Effector memory CD8-positive, alpha-beta T cell (primary cell): Measurements from ENCODE around the gene CLDN7.
"Not testable (repeated sequence)": the region's sequence is repeated elsewhere in the genome, so short reads cannot be mapped to it uniquely, and the experiment has no call there.

Source experiments
- ATAC-seq: fragments of 150-1000 bp; cut with Tn5 transposase; replicated peaks from 2 replicates; pipeline ENCODE4 v1.10.0; 2021; ENCODE audit warnings: mild to moderate bottlenecking, moderate library complexity
- DNase-seq, 3 experiments: peaks; one replicate each; pipeline ENCODE4 v3.0.0; 2021
- H3K27ac Mint-ChIP-seq, 2 donors: one replicate each; pipeline ENCODE4 v1.8.0; 2022; ENCODE audit warnings: mild to moderate bottlenecking in 2 of 2, mixed read lengths in 2 of 2, moderate library complexity in 2 of 2
- H3K27me3 Mint-ChIP-seq, 2 donors: one replicate each; pipeline ENCODE4 v1.8.0; 2022; ENCODE audit warnings: mixed read lengths in 2 of 2
- H3K36me3 Mint-ChIP-seq: one replicate; pipeline ENCODE4 v1.8.0; 2022; ENCODE audit warnings: mild to moderate bottlenecking, moderate library complexity, mixed read lengths; ENCODE audit not compliant: insufficient read depth
- H3K4me1 Mint-ChIP-seq, 2 donors: one replicate each; pipeline ENCODE4 v1.8.0; 2022; ENCODE audit warnings: low read depth in 2 of 2, mixed read lengths in 2 of 2
- H3K4me3 Mint-ChIP-seq, 2 donors: one replicate each; pipeline ENCODE4 v1.8.0; 2022; ENCODE audit warnings: mild to moderate bottlenecking in 2 of 2, mixed read lengths in 2 of 2, moderate library complexity in 2 of 2
- H3K9me3 Mint-ChIP-seq, 2 donors: one replicate each; pipeline ENCODE4 v1.8.0; 2022; ENCODE audit warnings: mixed read lengths in 2 of 2

Gene CLDN7

GRCh38 chr17:7256766-7257456, 5.4 kb downstream of the CLDN7 start:
- Mint-ChIP-seq H3K27ac (no peak overlapping the region), H3K4me1 (peaks cover 17 to 19% of the 10 kb centered on the region in 2 donors), H3K27me3 (peaks cover 0 to 3% of the 10 kb centered on the region in 2 donors), H3K36me3 (peaks cover 52% of the 10 kb centered on the region), H3K4me3 (no peak overlapping the region), H3K9me3 (no peaks in the 10 kb centered on the region)
- DNase-seq (no peak), ATAC-seq (no peak)

GRCh38 chr17:7254511-7254910, 7.8 kb downstream of the CLDN7 start:
- H3K27ac Mint-ChIP-seq, result no peak overlapping the region
- no peak for ATAC-seq
- DNase-seq, result no peak
- peaks cover 55% of the 10 kb centered on the region for H3K36me3 Mint-ChIP-seq
- no peaks in the 10 kb centered on the region for H3K9me3 Mint-ChIP-seq
- no peaks in the 10 kb centered on the region for H3K27me3 Mint-ChIP-seq
- H3K4me1 Mint-ChIP-seq, result peaks cover 24 to 28% of the 10 kb centered on the region in 2 donors
- no peak overlapping the region for H3K4me3 Mint-ChIP-seq

DNA sequence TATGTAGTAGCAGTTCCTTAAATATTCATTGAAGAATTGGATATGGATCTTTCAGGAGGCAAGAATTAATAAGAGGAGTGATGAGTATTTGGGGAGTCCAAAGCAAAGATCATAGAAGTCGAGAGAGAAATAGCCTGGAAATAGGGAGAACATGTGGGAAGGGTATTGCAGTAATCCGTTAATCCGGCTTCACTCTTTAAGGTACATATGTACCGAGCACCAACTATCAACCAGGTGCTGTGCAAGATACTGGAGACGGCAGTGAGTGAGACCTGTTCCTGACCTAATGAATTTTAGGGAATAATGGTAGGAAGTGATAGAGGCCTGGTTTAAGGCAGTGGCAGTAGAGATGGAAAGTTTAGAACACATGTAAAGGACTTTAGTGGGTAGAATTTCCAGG, 9.2 kb downstream of the CLDN7 start:
- Mint-ChIP-seq H3K27ac (peak overlapping the region; percentile 99 to 100), H3K9me3 (no peaks in the 10 kb centered on the region), H3K4me3 (peak overlapping the region; percentile 94 to 95), H3K27me3 (no peaks in the 10 kb centered on the region), H3K36me3 (peaks cover 59% of the 10 kb centered on the region), H3K4me1 (peaks cover 30 to 37% of the 10 kb centered on the region in 2 donors)
- ATAC-seq (no peak), DNase-seq (no peak)

- peak within 1 kb of the TSS; percentile 99 to 100 for H3K27ac Mint-ChIP-seq
- H3K36me3 Mint-ChIP-seq, result peaks cover 56% of the 10 kb centered on the region
- peaks cover 30 to 37% of the 10 kb centered on the region in 2 donors for H3K4me1 Mint-ChIP-seq
These were observed 9.9 kb downstream of the CLDN7 start, which contains the start of gene ELP5 for GRCh38 chr17:7252176-7253043. TSS of gene ELP5 (plus strand) at chr17:7252215. CDS start at chr17:7252551, 336 bp downstream.

GRCh38 chr17:7251661-7252175, 10.6 kb downstream of the CLDN7 start, which contains the start of gene CTDNEP1:
TSS of gene CTDNEP1 (minus strand) at chr17:7251734. CDS start at chr17:7251296, 438 bp downstream.
- ATAC-seq (peak; percentile 90), DNase-seq (peak; percentile 98 to 99 (median 99))
- Mint-ChIP-seq H3K27me3 (no peaks in the 10 kb centered on the region), H3K36me3 (peaks cover 50% of the 10 kb centered on the region), H3K4me1 (peaks cover 28 to 37% of the 10 kb centered on the region in 2 donors), H3K4me3 (peak within 1 kb of the TSS; percentile 94 to 95), H3K27ac (peak within 1 kb of the TSS; percentile 99 to 100), H3K9me3 (no peaks in the 10 kb centered on the region)

More at GRCh38 chr17:7252176-7253043, 9.9 kb downstream of the CLDN7 start, which contains the start of gene ELP5:
- ATAC-seq, result peak; percentile 63
- Mint-ChIP-seq H3K27me3 (no peaks in the 10 kb centered on the region), H3K4me3 (peak within 1 kb of the TSS; percentile 94 to 95), H3K9me3 (no peaks in the 10 kb centered on the region)
- DNase-seq, result peak; percentile 85 to 87 (median 85)

GRCh38 chr17:7250695-7251627, 11.3 kb downstream of the CLDN7 start:
- ATAC-seq (peak; percentile 6), DNase-seq (no peak)
- H3K9me3 Mint-ChIP-seq, result no peaks in the 10 kb centered on the region
- H3K4me1 Mint-ChIP-seq, result peaks cover 28 to 37% of the 10 kb centered on the region in 2 donors
- peak overlapping the region; percentile 99 to 100 for H3K27ac Mint-ChIP-seq
- H3K36me3 Mint-ChIP-seq, result peaks cover 51% of the 10 kb centered on the region
- H3K4me3 Mint-ChIP-seq, result peak overlapping the region; percentile 94 to 95
- H3K27me3 Mint-ChIP-seq, result no peaks in the 10 kb centered on the region

GRCh38 chr17:7249830-7250229, 12.4 kb downstream of the CLDN7 start:
- Mint-ChIP-seq H3K36me3 (peaks cover 49% of the 10 kb centered on the region), H3K27ac (peak overlapping the region in 1 of 2 donors; percentile 94), H3K9me3 (no peaks in the 10 kb centered on the region), H3K4me3 (peak overlapping the region; percentile 94 to 95), H3K27me3 (no peaks in the 10 kb centered on the region), H3K4me1 (peaks cover 28 to 36% of the 10 kb centered on the region in 2 donors)
- DNase-seq (no peak), ATAC-seq (no peak)

- no peaks in the 10 kb centered on the region for H3K9me3 Mint-ChIP-seq
- no peaks in the 10 kb centered on the region for H3K27me3 Mint-ChIP-seq
- DNase-seq (no peak), ATAC-seq (no peak)
- H3K27ac Mint-ChIP-seq, result peak overlapping the region; percentile 19 to 61
- H3K36me3 Mint-ChIP-seq, result peaks cover 50% of the 10 kb centered on the region
- H3K4me3 Mint-ChIP-seq, result peak overlapping the region; percentile 51 to 95
- H3K4me1 Mint-ChIP-seq, result peaks cover 28 to 33% of the 10 kb centered on the region in 2 donors
These were observed 13.1 kb downstream of the CLDN7 start for GRCh38 chr17:7249214-7249613.

GRCh38 chr17:7248796-7249195, 13.5 kb downstream of the CLDN7 start:
- no peak overlapping the region for H3K4me3 Mint-ChIP-seq
- H3K4me1 Mint-ChIP-seq, result peaks cover 28 to 33% of the 10 kb centered on the region in 2 donors
- H3K27me3 Mint-ChIP-seq, result no peaks in the 10 kb centered on the region
- DNase-seq (no peak), ATAC-seq (no peak)
- peak overlapping the region in 1 of 2 donors; percentile 61 for H3K27ac Mint-ChIP-seq
- H3K36me3 Mint-ChIP-seq, result peaks cover 52% of the 10 kb centered on the region
- no peaks in the 10 kb centered on the region for H3K9me3 Mint-ChIP-seq

DNA sequence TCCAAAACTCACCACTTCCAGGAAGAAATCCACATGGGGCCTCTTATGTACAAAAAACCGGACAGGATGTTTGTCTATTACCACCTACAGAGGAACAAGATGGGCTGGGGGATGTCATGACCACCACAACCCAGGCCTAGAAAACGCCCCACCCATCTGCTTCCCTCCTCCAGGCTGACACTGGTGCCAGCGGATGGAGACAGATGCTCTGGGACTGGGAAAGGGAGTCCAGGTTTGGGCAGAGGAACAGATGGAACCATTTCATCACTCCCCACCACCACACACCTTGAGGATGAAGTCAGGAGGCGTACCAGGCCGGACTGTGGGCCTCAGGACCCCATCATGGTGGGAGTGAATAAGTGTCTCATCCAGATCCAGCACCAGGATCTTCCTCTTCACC, 15.5 kb downstream of the CLDN7 start:
- DNase-seq, result no peak
- peaks cover 58% of the 10 kb centered on the region for H3K36me3 Mint-ChIP-seq
- peaks cover 28 to 34% of the 10 kb centered on the region in 2 donors for H3K4me1 Mint-ChIP-seq
- no peak overlapping the region for H3K4me3 Mint-ChIP-seq
- ATAC-seq, result no peak
- H3K27me3 Mint-ChIP-seq, result no peaks in the 10 kb centered on the region
- H3K27ac Mint-ChIP-seq, result peak overlapping the region in 1 of 2 donors; percentile 66
- no peaks in the 10 kb centered on the region for H3K9me3 Mint-ChIP-seq

- peaks cover 73% of the 10 kb centered on the region for H3K36me3 Mint-ChIP-seq
- H3K9me3 Mint-ChIP-seq, H3K27me3 Mint-ChIP-seq, ATAC-seq, DNase-seq: not testable (repeated sequence)
- peak overlapping the region; percentile 98 to 99 for H3K27ac Mint-ChIP-seq
- peaks cover 34 to 39% of the 10 kb centered on the region in 2 donors for H3K4me1 Mint-ChIP-seq
- peak overlapping the region in 1 of 2 donors; percentile 100 for H3K4me3 Mint-ChIP-seq
These were observed 18.4 kb downstream of the CLDN7 start for GRCh38 chr17:7243838-7244237.

- Mint-ChIP-seq H3K4me3 (peak overlapping the region; percentile 99 to 100), H3K36me3 (peaks cover 76% of the 10 kb centered on the region), H3K27ac (peak overlapping the region; percentile 98 to 99), H3K9me3 (no peaks in the 10 kb centered on the region), H3K27me3 (no peaks in the 10 kb centered on the region), H3K4me1 (peaks cover 32 to 37% of the 10 kb centered on the region in 2 donors)
- DNase-seq (no peak), ATAC-seq (no peak)
These were observed 18.9 kb downstream of the CLDN7 start for GRCh38 chr17:7243453-7243729.
